RCC 7860 (cell line): ENCODE measurements around the gene GAL3ST2.
"Not testable (repeated sequence)": the region's sequence is repeated elsewhere in the genome, so short reads cannot be mapped to it uniquely, and the experiment has no call there.

ENCODE experiments used
- DNase-seq: peaks from one replicate; pipeline ENCODE4 v3.0.0-alpha.2; 2015; ENCODE audit warnings: low spot score
- FAIRE-seq: peaks from 2 replicates; lab custom pipeline; 2012; peaks lifted over from hg19 to GRCh38; lab: Jason Lieb, UNC

The GAL3ST2 gene

GRCh38 chr2:241817821-241818215, 41.2 kb downstream of the GAL3ST2 start:
- DNase-seq, FAIRE-seq: not testable (repeated sequence)

- no peak for DNase-seq
- FAIRE-seq, result no peak
Observed at GRCh38 chr2:241818229-241818942, 41.8 kb downstream of the GAL3ST2 start.

DNA sequence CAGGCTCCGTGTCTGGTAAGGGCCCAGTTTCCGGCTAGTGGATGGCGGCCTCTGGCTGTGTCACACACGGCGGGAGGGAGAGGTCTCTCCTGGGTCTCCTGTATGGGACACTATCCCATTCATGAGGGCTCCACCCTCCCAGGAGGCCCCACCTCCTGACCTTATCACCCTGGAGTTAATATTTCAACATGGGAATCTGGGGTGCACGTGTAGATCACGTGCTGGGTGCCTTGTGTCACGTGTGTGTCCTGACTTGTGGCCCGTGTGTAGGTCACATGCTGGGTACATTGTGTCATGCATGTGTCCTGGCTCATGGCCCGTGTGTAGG, 42.3 kb downstream of the GAL3ST2 start:
- FAIRE-seq, result no peak
- no peak for DNase-seq

DNA sequence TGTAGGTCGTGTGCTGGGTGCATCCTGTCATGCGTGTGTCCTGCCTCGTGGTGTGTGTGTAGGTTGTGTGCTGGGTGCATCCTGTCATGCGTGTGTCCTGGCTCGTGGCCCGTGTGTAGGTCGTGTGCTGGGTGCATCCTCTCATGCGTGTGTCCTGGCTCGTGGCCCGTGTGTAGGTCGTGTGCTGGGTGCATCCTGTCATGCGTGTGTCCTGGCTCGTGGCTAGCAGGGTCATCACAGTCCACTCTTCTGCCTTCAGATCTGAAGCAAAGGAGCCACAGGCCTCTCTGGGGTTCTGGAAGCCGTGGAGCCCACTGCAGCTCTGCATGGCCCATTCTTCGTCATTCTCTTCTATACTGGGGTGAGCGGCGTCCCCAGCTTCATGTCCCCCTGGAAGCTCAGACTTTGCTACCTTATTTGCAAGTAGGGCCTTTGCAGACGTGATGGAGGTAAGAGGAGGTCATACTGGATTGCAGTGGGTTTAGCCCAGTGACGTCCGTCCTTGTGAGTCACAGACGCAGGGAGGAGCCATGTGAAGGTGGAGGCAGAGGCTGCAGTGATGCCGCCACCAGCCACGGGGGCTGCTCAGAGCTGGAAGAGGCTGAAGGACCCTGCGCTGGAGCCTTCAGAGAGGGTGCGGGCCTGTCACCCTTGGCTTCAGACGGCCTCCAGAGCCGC, 43.5 kb downstream of the GAL3ST2 start:
- FAIRE-seq, DNase-seq: not testable (repeated sequence)

- FAIRE-seq, result no peak
Observed at GRCh38 chr2:241820625-241821384, 44.2 kb downstream of the GAL3ST2 start.

GRCh38 chr2:241821460-241822263, 45.0 kb downstream of the GAL3ST2 start:
- DNase-seq, result no peak
- FAIRE-seq, result no peak

More at GRCh38 chr2:241820625-241821384, 44.2 kb downstream of the GAL3ST2 start:
- no peak for DNase-seq

GRCh38 chr2:241822264-241822623, 45.6 kb downstream of the GAL3ST2 start:
- DNase-seq (no peak), FAIRE-seq (no peak)

- DNase-seq, FAIRE-seq: not testable (repeated sequence)
Observed at GRCh38 chr2:241823531-241824437, 47.2 kb downstream of the GAL3ST2 start.

GRCh38 chr2:241827394-241827793, 50.8 kb downstream of the GAL3ST2 start:
- DNase-seq, result no peak
- FAIRE-seq, result no peak

GRCh38 chr2:241833101-241833663, 56.6 kb downstream of the GAL3ST2 start:
- DNase-seq (no peak), FAIRE-seq (no peak)

DNA sequence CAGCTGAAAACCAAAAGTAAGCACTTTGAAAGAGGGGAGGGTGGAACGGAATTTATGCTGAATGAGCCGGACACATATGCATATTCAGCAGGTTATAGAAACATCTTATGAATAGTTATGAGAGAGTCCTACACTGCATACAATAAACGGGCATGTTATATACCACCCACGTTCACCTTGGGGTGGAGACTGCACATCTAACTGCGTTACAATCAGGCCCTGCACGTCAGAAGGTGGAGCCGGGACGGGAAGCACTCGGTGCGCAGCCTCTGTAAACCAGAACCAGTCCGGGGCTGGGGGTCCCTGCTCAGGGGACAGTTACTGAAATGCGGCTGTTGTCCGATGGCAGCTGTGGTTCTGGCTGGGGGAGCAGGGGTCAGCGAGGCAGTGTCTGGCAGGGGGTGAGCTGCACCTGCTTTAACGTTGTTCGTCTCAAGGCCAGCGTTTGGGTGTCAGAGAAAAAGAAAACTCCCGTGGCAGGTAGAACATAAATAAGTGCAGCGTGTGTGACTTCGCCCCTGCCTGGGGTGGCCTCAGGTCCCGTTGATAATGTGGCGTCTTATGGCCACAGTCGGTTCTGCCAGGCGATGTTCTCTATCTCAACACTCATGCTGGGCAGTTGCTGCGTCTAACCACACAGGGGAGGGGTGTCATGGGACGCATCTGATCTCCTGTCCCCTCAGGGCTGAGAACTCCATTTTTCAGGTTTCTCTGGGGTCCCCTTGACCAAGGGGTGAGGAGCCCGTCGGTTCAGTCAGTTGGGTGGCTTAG, 57.3 kb downstream of the GAL3ST2 start:
- not testable (repeated sequence) for FAIRE-seq, DNase-seq

DNA sequence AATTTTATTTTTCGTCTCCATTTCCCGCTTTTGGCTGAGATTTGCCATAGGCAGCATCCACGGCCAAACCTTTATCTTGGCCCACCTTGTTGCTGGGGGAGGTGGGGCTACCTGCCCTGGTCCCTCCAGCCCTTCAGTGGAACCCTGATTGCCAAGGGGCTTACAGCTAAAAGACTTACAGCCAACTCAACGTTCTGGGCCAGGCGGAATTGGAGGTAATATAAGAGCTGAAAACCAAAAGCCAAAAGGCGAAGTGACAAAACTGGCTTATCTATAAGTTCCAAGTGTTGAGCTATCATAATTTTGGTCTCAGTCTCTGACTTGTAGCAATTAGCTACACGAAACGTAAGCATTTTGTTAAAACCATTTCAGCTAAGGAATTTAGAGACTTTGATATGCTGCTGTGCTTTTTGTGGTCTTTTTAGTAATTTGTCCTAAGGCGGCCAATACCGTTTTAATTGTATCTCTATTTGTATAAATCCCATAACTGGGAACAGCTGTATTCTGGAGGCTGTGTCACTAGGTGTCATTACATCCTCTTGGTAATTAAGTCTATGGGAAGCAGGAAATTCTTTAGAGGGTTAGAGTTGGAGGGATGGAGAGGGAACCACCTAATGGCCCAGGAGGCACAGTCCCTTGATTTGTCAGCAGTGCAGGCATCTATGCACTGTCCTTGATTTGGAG, 58.0 kb downstream of the GAL3ST2 start:
- no peak for DNase-seq
- no peak for FAIRE-seq

DNA sequence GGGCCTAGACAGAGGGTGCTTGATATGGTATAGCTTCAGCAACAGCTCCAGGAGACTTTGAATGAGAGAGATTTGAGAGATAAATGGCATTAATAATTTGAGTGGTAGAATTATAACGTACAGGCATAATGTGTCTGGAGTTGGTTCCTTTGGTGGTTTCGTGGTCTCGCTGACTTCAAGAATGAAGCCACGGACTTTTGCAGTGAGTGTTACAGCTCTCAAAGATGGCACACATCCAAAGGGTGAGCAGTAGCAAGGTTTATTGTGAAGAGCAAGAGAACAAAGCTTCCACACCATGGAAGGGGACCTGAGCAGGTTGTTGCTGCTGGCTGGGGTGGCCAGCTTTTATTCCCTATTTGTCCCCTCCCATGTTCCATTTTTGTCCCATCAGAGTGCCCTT, 59.0 kb downstream of the GAL3ST2 start:
- no peak for FAIRE-seq
- no peak for DNase-seq

DNA sequence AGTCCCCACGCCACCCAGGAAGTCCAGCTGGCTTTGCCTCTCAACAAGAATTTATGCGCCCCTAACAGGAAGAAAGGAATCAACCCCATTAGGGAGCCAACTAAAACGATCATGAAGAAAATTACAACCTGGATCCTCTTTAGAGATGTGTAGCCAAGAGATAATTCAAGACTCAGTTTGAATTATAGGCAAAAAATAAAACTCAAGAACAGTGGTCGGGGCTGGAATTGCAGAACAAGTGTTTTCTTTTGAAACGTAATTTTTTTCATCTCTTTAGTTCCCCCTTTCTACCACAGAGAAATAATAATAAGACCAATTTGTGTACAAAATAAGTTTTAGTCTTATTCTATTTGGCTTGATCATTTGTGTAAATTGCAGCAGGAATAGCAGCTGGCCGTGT, 59.7 kb downstream of the GAL3ST2 start:
- DNase-seq, result no peak
- FAIRE-seq, result no peak

DNA sequence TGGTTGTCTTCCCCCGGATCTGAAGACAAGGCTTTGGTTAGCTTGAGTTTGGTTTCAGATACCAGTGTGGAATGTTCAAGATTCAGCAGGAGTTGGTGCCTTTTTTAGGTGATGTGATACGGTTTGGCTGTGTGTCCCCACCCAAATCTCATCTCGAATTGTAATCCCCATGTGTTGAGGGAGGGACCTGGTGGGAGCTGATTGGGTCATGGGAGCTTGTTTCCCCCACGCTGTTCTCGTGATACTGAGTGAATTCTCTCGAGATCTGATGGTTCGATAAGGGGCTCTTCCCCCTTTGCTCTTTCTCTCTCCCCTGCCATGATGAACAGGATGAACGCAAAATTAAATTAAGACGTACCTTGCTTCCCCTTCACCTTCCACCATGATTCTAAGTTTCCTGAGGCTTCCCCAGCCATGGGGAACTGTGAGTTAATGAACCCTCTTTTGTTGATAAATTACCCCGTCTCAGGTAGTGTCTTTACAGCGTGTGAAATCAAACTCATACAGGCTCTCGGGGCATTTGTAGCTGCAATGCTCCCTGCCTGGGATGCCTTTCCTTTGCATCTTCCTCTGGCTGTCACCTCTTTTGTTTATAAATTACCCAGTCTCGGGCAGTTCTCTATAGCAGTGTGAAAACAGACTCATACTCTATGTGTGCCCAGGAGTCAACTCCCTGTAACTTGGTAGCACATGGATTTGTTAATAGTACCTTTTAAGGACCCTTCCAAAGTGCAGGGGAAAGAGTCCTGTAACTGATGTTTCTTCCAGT, 60.8 kb downstream of the GAL3ST2 start:
- DNase-seq (no peak), FAIRE-seq (no peak)

DNA sequence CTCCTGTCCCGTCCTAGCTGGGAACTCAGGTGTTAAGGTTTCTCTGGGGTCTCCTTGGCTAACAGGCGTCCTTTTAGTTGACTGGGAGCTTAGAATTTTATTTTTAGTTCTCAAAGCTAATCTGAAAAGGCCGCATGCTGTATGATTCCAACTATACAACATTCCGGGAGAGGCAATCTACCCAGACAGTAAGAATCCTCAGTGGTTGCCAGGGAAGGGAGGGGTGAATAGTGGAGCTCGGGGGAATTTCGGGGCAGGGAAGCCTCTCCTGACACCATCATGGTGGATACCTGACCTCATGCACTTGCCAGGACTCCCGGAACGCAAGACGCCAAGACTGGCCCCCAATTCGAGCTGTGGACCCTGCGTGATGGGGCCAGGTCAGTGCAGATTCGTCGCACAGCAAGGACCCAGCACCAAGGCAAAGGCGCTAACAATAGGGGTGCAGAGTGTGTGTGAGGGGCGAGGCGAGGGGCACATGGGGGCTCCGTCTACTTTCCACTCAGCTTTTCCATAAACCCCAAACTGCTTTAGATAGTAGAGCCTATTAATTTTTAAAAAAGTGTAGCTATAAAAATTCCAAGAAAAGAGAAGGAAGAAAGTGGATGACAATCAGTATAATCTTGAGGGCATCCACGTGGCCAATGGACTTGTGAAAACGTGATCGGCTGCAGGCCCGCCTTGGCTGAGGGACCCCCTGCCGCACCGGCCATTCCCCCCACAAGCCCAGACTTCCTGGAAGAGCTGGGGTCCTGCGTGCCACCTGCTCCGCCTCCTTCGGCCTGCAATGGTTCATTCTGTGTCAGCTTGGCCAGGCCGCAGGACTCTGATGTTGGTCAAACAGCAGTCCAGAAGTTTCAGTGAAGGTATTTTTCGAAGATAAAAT, 64.8 kb downstream of the GAL3ST2 start:
- FAIRE-seq (no peak), DNase-seq (no peak)

DNA sequence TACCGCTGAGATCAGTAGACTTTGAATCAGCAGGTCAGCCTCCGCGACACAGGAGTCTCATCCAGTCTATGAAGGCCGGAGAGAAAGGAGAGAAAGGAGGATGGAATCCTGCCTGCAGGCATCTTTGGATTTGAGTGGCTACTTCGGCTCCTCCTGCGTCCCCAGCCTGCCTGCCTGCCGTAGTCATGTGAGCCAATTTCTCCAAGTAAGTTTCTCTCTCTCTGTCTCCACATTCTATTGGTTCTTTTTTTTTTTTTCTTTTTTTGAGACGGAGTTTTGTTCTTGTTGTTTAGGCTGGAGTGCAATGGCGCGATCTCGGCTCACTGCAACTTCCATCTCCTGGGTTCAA, 65.4 kb downstream of the GAL3ST2 start:
- FAIRE-seq (no peak), DNase-seq (no peak)
